GM23338 (cell line): ENCODE results near the gene RAD54L. TPM values are rescaled to one million over a fixed set of nuclear protein-coding genes. Genes with fewer than 3 reads are reported as not detected.

ENCODE experiments used
- ATAC-seq: fragments of 200-7000 bp; cut with Tn5 transposase; 3 replicates; pipeline ENCODE4 v1.9.1; 2020
- DNase-seq: peaks from one replicate; pipeline ENCODE4 v3.0.0-alpha.2; 2015; ENCODE audit warnings: low spot score
- H2AFZ ChIP-seq: fragments of 200-600 bp; sonication (generic); 2 replicates; pipeline ENCODE4 v1.8.0; 2016; ENCODE audit warnings: antibody characterized with exemption, mild to moderate bottlenecking, moderate library complexity
- H3F3A ChIP-seq: fragments of 200-600 bp; sonication (generic); replicated peaks from 2 replicates; pipeline ENCODE4 v1.8.0; 2017; ENCODE audit warnings: antibody characterized with exemption, mixed run types, low read depth
- H3K27ac ChIP-seq: fragments of 200-600 bp; sonication (generic); 2 replicates; pipeline ENCODE4 v1.6.1; 2016; ENCODE audit warnings: low read depth
- H3K27me3 ChIP-seq: fragments of 200-600 bp; sonication (generic); 2 replicates; pipeline ENCODE4 v1.8.0; 2016; ENCODE audit warnings: mild to moderate bottlenecking, mixed run types, moderate library complexity; ENCODE audit not compliant: insufficient read depth
- H3K36me3 ChIP-seq: fragments of 200-600 bp; sonication (generic); 2 replicates; pipeline ENCODE4 v1.8.0; 2016; ENCODE audit warnings: mild to moderate bottlenecking; ENCODE audit not compliant: insufficient read depth
- H3K4me1 ChIP-seq: fragments of 200-600 bp; sonication (generic); 2 replicates; pipeline ENCODE4 v1.8.0; 2016; ENCODE audit warnings: mild to moderate bottlenecking, moderate library complexity; ENCODE audit not compliant: insufficient read depth
- H3K4me2 ChIP-seq: fragments of 200-600 bp; sonication (generic); 2 replicates; pipeline ENCODE4 v1.7.1; 2017; ENCODE audit warnings: mixed run types
- H3K4me3 ChIP-seq: fragments of 200-600 bp; sonication (generic); 2 replicates; pipeline ENCODE4 v1.6.1; 2016; ENCODE audit warnings: mixed run types
- H3K79me2 ChIP-seq: fragments of 200-600 bp; sonication (generic); replicated peaks from 2 replicates; pipeline ENCODE4 v1.8.0; 2017; ENCODE audit warnings: mild to moderate bottlenecking; ENCODE audit not compliant: insufficient read depth
- H3K9me2 ChIP-seq: fragments of 200-600 bp; sonication (generic); 2 replicates; pipeline ENCODE4 v1.8.0; 2017; ENCODE audit not compliant: insufficient read depth
- H4K20me1 ChIP-seq: fragments of 200-600 bp; sonication (generic); replicated peaks from 2 replicates; pipeline ENCODE4 v1.8.0; 2017; ENCODE audit warnings: mild to moderate bottlenecking; ENCODE audit not compliant: insufficient read depth
- H3K27ac Mint-ChIP-seq: 2 replicates; pipeline ENCODE4 v1.8.0; 2020; ENCODE audit warnings: inconsistent platforms, mild to moderate bottlenecking, moderate library complexity, mixed read lengths
- H3K27me3 Mint-ChIP-seq: 3 replicates; pipeline ENCODE4 v1.8.0; 2022; ENCODE audit warnings: low read depth, mild to moderate bottlenecking, moderate library complexity, mixed read lengths, inconsistent platforms; ENCODE audit not compliant: insufficient read depth, poor library complexity
- H3K36me3 Mint-ChIP-seq: 3 replicates; pipeline ENCODE4 v1.8.0; 2021; ENCODE audit warnings: low read depth, mild to moderate bottlenecking, inconsistent platforms, moderate library complexity, mixed read lengths
- H3K4me1 Mint-ChIP-seq: 3 replicates; pipeline ENCODE4 v1.8.0; 2020; ENCODE audit warnings: mild to moderate bottlenecking, inconsistent platforms, mixed read lengths
- H3K4me3 Mint-ChIP-seq: 3 replicates; pipeline ENCODE4 v1.8.0; 2021; ENCODE audit warnings: moderate library complexity, mild to moderate bottlenecking, inconsistent platforms, mixed read lengths
- H3K9me3 Mint-ChIP-seq: 3 replicates; pipeline ENCODE4 v1.8.0; 2020; ENCODE audit warnings: moderate library complexity, mild to moderate bottlenecking, inconsistent platforms, mixed read lengths
- CTCF ChIP-seq, 2 experiments: fragments of 200-600 bp in 1 of 2; sonication (generic) in 1 of 2; conservative IDR thresholded peaks; 2 replicates each; pipeline versions ENCODE4 v1.5.1 to v1.6.1; 2016 to 2017; ENCODE audit warnings: antibody characterized with exemption in 2 of 2, low read depth in 2 of 2, mild to moderate bottlenecking in 2 of 2, moderate library complexity in 1 of 2
- ETS1 ChIP-seq: IDR thresholded peaks from 2 replicates; pipeline ENCODE4 v1.6.1; 2016; ENCODE audit warnings: antibody characterized with exemption
- EZH2 ChIP-seq: fragments of 200-600 bp; sonication (generic); IDR thresholded peaks from one replicate; pipeline ENCODE4 v1.8.0; 2017; ENCODE audit warnings: antibody characterized with exemption, mild to moderate bottlenecking, low read depth; ENCODE audit not compliant: unreplicated experiment
- STAT1 ChIP-seq: IDR thresholded peaks from one replicate; pipeline ENCODE4 v1.6.1; 2016; ENCODE audit warnings: antibody characterized with exemption; ENCODE audit not compliant: unreplicated experiment
- ZNF331 ChIP-seq: fragments of 250-450 bp; sonication (Bioruptor Pico); IDR thresholded peaks from 2 replicates; pipeline ENCODE4 v1.5.0; 2020; ENCODE audit warnings: low read depth, mild to moderate bottlenecking, moderate library complexity
- ZNF462 ChIP-seq: fragments of 250-450 bp; sonication (Bioruptor Pico); IDR thresholded peaks from 2 replicates; pipeline ENCODE4 v1.5.0; 2020; ENCODE audit warnings: mild to moderate bottlenecking, moderate library complexity
- polyA plus RNA-seq: library from polyadenylated mRNA; unstranded; fragments of >200 nt; fragmentation: Nextera tagmentation; extraction: Ambion mirVana; gene quantifications from 2 replicates; pipeline ENCODE4 v1.2.1, GENCODE V29; 2016
- total RNA-seq: library from RNA; depleted of rRNA; stranded (reverse); fragments of >200 nt; shearing (Covaris generic); gene quantifications from 2 replicates; pipeline ENCODE4 v1.2.3, GENCODE V29; 2014

The RAD54L gene
- total and polyA plus RNA-seq, 2 experiments from 2014 or later: 26.4 to 48.1 TPM

GRCh38 chr1:46219551-46220520, 27.7 kb upstream of the RAD54L start:
- no peaks in the 10 kb centered on the region for H4K20me1 ChIP-seq
- no peak for DNase-seq
- H3K27me3 Mint-ChIP-seq: peaks cover 12% of the 10 kb centered on the region
- no peak overlapping the region for H3K4me3 Mint-ChIP-seq
- 0 out of 2 replicates have a peak, but pooled peaks cover 6% of the 10 kb centered on the region for H3F3A ChIP-seq
- no peak for TF ChIP-seq STAT1
- no peak for TF ChIP-seq ETS1
- no peak for TF ChIP-seq CTCF (conservative IDR thresholded peaks at IDR 0.05; ENCODE audit: low read depth in 2 of 2)
- TF ChIP-seq ZNF462 (CRISPR knock-in tag): no peak
- no peak for TF ChIP-seq EZH2
- no peak for TF ChIP-seq ZNF331
- H3K27ac Mint-ChIP-seq: no peak overlapping the region
- peaks cover 29% of the 10 kb centered on the region for H3K4me1 ChIP-seq
- H3K4me1 Mint-ChIP-seq: peaks cover 36% of the 10 kb centered on the region
- no peak overlapping the region for H2AFZ ChIP-seq
- no peak for ATAC-seq
- no peaks in the 10 kb centered on the region for H3K36me3 ChIP-seq
- no peaks in the 10 kb centered on the region for H3K9me3 Mint-ChIP-seq
- H3K4me3 ChIP-seq: no peak overlapping the region
- H3K27me3 ChIP-seq: no peaks in the 10 kb centered on the region
- H3K4me2 ChIP-seq: no peak overlapping the region
- no peaks in the 10 kb centered on the region; the same call in 2 of the 3 replicates for H3K36me3 Mint-ChIP-seq
- no peak overlapping the region for H3K27ac ChIP-seq
- peaks cover 6% of the 10 kb centered on the region; the same call in 1 of the 2 replicates for H3K9me2 ChIP-seq
- no peaks in the 10 kb centered on the region for H3K79me2 ChIP-seq
